NCI-H187 (cell line): Measurements from ENCODE around the gene CADPS.

Source experiments
- DNase-seq, 2 experiments: peaks; one replicate each; lab custom pipeline; 2025; lab: John Stamatoyannopoulos, UW

Gene CADPS

DNA sequence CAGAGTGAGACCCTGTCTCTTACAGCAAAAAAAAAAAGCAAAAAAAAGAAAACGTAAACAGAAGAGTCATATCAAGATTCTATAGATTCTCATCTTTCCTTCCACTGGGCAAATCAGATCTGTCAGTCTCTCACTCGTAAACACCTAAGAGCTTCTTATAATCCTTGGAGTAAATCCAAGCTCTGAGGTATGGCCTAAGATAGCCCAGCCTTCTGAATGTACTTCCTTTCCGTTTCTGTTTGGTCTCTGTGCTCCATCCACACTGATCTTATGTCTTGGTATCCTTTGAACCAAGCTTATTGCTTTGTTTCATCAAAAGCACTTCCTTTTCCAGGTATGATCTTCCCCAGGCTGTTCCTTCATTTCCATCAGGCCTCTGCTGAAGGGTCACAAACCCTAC is 137.8 kb downstream of the CADPS start:
- DNase-seq: no peak

DNA sequence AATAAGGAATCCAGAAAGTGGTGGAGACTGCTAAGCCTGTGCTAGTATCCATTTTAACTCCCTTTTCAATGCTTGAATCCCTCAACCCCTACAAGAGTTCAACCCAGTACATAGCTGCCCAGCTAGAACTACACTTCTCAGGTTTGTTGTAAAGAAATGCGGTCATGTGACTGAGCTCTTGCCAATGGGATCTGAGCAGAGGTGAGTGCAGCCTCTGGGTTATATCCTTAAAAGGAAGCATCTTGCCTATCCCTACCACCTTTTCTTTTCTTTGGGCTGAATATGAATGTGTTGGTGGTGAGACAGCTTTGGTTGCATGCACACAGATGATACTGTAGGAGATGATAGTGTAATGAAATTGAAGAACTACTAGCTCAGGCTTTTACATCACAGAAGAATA is 139.7 kb downstream of the CADPS start:
- no peak for DNase-seq

DNA sequence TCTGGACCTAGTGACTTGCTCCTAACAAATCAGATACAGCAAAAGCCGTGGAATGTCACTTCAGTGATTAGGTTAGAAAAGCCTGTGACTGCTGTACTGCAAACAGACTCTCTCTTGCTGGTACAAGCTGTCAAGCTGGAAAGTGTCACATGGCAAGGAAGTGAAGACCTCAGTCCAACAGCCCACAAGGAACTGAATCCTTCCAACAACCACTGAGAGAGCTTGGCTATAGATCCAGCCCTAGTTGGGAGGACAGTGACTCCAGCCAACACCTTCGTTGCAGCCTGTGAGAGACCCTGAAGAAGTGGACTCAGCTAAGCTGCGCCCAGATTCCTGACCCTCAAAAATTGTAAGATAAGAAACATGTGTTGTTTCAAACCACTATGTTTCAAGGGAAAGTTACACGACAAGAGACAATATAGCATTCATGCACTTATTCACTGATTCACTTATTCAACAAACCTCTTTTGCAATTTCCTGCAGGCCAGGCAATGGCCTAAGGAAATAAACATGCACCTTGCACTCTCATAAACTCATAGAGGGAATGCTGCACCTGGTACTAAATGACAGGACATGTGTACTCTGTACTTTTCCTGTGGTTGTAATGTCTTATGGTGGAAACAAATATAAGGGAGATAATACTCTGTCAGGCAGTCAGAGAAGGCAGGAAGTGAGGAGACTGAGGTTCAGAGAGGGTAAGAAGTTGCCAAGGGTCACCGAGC is 142.9 kb downstream of the CADPS start:
- no peak for DNase-seq

DNA sequence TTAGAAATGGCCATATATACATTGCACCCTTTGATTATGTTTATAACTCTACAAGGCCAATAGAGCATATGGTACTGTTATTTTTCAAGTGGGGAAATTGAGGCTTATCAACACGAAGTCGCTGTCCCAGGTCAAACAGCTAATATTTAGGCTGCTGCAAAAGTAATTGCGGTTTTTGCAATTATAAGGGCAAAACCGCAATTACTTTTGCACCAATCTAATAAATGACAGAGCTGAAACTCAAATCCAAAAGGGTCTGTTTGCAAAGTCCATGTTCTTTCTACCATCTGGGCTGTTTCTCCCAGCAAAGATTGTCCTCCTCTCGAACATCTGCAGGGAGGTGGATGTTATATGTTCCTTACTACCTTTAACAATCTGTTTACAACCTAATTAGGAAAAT is 147.2 kb downstream of the CADPS start:
- no peak for DNase-seq

DNA sequence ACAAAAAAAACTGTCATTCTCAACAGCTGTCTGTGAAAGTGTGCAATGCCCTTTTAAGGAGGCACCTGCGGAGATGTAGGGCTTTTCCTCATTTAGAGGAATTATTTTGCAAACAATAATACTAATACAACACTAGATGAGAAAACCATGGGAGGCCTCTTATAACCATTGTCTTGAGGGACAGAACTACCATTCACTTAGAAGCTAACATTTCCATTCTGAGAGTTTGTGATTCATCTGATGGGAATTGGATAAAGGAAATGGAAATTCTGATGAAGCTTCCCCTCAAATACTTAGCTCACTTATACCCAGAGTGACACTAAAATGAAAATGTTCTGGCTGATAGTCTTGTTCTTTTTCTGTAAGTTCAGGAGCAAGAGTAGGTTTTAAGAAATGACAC is 147.7 kb downstream of the CADPS start:
- no peak for DNase-seq

DNA sequence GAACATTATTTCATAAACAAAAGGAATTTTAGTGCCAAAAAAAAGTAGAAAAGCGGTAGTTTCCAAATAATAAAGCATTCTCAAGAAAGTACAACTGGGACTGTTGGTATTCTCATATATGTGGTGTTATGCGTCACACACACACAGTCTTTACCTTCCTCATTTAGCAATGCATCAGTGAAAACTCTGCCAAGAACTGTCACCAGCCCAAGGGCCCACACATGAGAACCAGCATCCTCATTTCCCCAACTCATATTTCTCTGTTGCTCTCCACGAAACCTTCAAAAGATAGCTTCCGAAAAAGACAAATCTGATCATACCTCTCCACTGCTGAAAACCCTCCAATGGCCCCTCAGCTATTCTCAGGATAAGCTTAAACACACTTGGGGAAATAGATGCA is 150.7 kb downstream of the CADPS start:
- DNase-seq: no peak

DNA sequence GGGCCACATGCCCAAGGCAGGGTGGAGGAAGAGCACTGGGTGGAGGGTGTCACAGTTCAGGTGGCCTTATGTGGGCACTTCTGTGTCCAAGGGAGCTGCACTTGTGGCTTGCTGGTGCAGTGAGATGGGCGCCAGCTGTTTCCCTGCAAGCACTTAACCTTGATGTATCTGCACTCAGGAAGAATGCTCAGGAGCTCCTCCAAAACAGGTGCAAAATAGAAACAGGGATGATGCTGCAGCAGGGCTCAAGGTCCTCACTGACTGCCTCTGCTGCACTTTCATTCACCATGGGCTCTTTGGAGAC is 151.3 kb downstream of the CADPS start:
- peak; percentile 27 to 28 for DNase-seq

DNA sequence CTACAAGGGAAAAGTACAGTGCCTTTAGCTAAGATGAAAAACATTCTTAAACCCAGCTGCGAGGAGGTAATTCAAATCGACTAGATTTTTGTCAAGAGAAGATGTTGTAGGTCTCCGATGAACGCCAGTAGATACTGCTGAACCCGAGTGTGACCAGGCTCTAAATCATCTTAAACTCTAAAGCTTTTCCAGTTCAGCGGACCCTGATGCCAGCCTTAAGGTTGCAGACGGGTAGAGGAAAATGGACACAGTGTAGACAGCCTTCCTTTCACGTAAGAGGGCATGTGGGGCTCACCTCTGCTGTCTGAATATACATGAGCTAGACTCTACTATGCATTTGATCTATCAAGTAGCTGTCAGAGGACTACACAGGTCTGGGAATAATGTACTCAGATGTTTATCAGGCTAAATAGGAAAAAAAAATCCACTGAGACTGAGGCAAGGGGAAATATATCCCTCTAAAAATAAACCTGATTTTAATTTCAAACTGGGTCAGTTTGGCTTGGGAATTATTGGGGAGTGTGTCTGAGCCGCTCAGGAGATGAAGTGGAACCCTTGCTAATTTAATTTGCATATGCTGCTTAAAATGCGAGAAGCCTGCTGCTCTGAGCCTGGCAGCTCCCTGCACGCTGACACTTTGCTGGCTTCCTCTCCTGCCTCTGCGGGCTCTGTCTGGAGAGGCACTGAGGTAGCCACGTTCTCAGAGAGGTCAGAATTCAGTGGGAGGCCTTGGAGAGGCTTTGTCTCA is 151.9 kb downstream of the CADPS start:
- DNase-seq: no peak

DNA sequence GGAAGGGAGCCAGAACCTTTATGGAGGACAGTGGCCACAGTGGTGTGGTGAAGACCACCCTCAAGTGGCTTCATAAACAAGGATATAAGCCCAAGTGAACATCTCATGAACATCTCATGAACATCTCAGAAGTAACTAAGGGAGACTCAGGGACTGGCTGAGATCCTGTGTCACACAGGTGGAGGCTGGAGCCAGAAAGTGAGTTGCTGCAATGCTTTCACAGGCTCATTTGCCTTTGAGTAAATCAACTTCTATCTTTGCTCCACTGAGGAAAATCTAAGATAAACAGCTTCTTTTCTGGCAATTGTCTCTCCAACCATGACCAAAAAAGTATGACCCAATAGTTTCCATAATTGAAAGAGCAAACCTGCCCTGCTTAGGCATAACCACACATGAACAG is 152.9 kb downstream of the CADPS start:
- no peak for DNase-seq

DNA sequence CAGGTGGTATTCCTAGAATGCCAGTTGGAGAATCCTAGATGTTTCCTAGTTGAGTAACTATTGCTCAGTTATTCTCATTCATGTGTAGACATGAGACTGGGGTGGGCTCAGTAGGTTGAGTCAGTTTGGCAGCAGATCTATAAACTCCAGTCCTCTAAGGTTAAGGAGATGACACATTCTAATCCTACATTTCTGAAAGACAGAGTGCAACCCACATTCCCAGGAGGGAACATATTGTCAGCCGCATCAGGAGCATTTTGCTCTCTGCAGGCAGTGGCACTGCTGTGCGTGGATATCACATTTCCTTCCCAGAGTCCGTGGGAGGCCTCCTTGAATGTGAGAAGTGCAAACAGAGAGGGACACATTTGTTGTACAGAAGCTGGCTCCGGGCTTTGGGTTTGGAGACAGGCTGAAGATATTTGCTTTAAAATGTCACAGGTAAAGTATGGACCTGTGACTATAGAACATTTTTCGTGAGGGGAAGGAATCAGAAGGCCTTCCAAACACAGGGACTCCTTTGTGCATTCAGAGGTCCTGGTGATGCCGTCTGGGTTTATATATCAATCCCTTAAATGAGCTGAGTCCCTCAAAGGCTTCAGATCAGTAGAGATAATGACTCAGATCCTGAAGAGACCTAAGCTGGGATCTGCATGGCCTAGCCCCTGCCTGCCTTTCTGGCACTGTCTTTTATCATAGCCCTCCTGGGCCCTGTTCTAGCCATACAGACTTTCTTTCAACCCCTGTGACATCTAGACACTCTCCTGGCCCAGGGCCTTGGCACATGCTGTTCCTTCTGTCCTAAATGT is 156.5 kb downstream of the CADPS start:
- DNase-seq: peak in 1 of 2 experiments; percentile 34

DNA sequence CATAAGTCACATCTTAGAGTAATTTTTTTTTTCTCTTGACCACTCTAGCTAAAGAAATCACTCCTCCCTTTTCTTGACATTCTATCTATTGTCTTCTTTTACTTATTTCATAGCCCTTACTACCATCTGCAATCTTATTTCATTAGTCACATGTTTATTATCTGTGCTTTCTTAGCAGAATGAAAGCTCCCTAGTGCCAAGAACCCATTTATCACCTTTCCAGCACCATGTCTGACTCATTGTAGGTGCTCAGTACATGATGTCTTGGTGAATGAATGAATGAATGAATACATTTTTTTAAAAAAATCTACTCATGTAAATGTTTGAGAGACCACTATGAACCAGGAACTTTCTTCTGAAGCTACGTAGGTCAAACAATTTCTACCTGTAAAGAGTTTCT is 157.2 kb downstream of the CADPS start:
- DNase-seq: no peak

DNA sequence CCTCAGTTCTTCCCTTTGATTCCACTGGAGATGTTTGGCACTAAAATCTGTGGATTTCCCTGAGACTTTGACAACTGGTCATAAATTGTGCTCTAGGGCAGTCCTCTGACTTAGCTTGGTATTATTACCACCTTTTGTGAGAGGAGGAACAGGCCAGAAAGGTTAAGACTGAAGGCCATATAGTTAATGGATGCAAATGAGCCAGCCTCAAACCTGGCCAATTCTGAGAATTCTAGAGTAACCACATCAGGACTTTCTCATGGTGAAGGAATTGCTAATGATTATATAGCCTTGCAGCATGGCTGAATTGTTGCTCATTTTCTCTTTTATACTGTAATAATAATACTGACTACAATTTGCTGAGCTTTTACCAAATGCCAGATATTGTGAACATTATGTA is 162.5 kb downstream of the CADPS start:
- no peak for DNase-seq

DNA sequence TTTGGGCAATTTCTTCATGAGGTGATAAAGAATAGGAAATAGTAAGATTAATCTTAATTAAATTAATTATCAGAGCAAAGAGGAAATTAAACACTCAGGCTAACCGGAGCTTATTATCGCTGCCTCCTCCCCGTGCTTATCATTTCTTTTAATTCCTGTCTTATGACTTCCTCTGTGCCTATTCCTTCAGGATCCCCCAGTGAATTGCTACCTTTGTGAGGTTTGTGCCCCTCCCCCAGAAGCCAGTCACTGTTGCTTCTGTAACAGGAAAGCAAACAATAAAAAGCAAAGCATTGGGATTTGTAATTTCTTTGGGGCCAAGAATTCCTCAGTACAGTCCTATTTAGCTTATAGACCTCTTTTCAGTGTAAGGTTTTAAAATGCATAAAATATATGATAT is 164.5 kb downstream of the CADPS start:
- DNase-seq: no peak

DNA sequence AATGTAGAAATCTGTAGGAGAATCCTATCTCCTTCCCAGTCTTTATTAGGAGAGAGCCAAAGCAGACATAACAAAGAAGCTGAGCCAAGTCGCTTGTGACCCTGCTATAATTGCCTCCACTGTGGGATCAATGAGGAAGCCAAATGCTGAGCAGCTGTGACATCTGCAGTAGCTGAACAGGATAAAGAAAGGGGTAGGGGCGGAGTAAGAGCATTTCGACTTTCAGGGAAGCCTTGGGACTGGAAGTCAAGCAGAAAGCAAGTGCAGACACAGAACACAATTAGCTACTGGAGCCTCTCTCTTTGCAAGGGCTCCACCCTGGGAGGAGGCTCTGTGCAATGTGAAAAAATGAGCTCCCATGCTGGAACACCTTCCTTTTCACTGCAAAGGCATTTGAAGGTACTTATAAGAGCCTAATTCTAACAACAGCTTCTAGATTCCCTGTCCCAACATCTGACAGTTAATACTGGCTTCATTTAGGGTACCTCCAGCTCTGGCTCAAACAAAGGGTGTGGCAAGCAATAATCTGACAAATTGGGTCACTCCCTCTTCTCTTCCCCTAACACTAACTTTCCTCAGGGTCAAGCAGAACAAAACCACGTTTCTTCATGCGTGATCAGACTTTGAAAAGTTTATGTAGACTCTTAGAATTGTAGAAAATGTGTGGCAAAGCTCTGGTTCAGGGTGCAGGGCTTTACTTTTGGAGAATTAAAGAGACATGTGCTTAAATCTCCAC is 166.4 kb downstream of the CADPS start:
- DNase-seq: no peak

DNA sequence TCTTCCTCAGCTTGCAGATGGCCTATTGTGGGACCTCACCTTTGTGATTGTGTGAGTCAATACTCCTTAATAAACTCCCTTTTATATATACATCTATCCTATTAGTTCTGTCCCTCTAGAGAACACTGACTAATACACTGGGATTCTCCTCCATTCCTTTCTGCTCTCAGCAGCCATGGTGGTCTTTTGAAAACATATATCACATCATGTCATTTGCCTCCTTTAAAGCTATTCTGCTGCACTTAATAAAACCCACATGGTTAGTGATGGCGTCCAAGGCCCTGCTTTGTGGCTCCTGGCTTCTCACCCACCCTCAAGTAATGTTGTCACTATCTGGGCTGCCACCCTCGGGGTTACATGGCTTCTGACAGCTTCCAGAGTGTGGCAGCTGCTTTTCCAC is 169.5 kb downstream of the CADPS start:
- no peak for DNase-seq

DNA sequence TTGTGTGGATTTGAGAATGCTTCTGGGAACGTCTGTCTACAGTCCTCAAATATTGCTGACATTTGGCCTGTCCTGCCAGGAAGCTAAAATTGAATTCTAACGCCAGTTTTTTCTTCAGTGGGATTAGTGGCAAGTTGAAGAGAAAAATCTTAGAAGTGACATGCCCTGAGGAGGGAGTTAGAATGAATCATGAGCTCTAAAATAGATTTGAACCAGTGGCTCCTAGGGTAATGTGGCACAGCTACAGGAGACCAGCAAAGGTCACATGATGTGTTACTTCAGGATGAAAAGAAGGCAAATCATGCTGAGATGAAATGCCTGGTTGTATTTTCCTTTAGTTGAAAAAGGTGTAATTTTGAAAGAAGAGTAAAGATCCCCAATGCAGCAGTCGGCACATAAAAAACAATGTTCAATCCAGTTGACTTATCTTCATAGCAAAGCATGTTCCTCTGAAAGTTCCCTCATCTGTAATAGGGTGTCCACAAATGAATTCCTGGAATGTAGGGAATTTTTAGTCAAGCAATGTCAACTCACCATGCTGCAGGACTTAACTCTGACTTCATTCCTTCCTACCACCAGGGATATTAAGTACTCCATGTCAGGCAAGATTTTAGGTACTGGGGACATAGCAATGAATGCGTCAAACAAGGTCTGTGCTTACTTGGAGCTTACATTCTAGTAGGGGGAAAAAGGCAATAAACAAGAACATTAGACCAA is 171.6 kb downstream of the CADPS start:
- DNase-seq: no peak

DNA sequence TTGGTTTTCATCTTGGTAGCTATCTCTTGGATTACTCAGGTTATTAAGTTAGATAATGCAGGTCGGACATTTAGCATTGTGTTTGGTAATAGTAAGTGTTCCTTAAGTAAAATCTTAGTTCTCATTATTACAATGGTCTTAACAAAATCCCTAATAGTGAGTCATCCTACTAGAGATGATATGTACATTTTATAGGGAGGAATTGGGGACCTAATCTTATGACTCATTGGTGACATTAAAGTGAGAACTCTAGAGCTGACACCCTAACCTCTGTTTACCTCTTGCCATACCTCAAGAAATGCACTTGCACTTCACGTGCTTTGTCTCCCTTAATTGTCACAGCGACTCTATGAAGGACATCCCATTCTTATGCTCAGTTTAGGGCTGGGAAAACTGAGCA is 174.9 kb downstream of the CADPS start:
- DNase-seq: no peak

DNA sequence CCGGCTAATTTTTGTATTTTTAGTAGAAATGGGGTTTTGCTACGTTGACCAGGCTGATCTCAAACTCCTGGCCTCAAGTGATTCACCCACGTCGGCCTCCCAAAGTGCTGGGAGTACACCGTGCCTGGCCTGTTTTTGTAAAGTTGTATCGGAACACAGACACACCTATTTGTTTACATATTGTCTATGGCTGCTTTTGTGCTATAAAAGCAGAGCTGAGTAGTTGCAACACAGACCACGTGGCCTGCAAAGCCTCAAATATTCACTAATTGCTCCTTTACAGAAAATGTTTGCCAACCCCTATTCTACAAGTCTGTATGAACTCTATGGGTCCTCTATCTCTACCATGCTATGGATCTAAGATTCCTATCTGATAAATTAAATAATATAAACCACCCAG is 175.5 kb downstream of the CADPS start:
- no peak for DNase-seq

DNA sequence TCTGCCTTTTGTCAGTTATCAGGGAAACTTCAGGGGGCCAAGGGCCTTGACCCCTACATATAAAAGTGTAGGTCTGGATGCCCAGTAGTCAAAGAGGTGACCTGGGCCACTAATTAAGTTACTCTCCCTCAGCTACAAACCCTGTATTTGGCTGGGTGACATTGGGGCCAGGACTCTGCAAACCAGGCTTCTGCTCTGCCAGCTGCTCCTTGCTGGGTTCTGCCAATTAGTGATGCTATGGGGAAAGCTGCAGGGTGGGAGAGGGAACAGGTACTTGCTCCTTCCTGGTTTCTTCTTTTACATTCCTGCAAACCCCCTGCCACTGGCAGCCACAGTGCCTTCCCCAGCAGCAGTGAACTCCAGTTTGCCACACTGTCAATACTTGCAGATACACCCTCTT is 179.2 kb downstream of the CADPS start:
- no peak for DNase-seq

DNA sequence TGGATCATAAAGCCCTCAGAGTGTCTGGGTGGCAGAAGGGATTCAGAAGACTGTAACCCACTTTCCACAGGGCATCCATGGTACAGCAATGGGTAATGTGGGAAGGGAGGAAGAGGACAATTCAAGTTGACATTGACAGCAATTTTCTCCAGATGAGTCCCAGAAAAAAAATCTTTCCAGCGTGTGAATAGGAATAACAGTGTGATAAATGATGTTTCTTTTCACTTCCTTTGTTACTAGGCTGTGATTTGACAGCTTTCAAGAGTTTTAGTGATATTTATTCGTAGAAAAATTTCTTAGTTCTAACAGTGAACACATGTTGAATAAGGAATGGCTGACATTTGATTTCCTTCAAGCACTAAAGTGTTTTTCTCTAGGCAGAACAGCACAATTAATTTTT is 186.4 kb downstream of the CADPS start:
- DNase-seq: no peak

DNA sequence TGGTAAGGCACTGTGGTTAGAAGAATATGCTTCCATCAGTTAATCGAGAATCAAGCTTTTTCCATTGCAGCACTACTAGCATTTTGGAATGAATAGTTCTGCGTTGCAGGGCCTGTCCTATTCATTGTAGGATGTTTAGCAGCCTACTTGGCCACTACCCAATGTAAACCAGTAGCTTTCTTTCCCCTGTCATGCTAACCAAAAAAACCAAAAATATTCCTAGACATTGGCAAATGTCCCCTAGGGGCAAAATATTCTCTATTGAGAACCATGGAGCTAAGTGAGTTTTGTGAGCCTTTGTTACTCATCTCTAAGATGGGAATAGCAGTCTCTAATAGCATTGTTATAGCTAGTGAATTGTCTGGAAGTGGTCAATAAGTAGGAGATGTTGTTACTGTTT is 187.2 kb downstream of the CADPS start:
- DNase-seq: no peak
